Stimulated activated CD4-positive, alpha-beta T cell treated with anti-CD3 and anti-CD28 coated beads, Interleukin-15, amount 100 ng/mL, for 1 hour (primary cell): ENCODE data around the gene PHKB.
"Not testable (repeated sequence)": the region's sequence is repeated elsewhere in the genome, so short reads cannot be mapped to it uniquely, and the experiment has no call there.

Source experiments
- DNase-seq, 2 donors: peaks; one replicate each; pipeline ENCODE4 v3.0.0-alpha.2; 2020; ENCODE audit warnings: low read depth in 1 of 2, low spot score in 1 of 2

Gene PHKB

DNA sequence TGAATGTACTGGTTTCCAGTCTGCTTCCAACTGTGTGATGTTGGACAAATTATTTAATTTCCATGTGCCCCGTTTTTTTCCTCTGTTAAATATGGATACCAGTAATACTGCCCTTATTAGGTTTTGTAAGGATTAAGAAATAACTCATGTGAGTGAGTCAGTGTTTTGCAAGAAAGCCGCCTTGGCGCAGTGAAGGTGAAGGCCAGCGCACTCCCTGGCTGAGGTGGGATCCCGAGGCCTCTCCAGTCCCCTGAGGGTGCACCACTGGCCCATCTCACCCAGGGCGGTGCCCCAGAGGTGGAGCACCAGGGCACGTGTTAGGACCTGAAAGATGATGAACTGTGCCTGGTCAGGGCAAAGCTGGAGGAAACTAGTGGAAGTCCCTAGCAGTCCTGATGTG lies 43.5 kb downstream of the PHKB start:
- no peak for DNase-seq

DNA sequence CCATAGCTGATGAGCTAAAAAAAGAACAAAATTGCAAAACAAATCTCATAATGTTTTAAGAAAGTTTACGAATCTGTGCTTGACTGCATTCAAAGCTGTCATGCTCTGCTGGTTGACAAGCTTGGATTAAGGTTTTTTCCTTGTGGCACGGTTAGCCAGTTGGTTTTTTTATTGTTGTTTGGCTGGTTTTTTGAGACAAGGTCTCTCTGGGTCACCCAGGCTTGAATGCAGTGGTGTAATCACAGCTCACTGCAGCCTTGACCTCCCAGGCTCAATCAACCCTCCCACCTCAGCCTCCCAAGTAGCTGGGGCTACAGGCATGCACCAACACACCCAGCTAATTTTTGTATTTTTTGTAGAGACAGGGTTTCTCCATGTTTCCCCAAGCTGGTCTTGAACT lies 45.7 kb downstream of the PHKB start:
- DNase-seq: no peak

DNA sequence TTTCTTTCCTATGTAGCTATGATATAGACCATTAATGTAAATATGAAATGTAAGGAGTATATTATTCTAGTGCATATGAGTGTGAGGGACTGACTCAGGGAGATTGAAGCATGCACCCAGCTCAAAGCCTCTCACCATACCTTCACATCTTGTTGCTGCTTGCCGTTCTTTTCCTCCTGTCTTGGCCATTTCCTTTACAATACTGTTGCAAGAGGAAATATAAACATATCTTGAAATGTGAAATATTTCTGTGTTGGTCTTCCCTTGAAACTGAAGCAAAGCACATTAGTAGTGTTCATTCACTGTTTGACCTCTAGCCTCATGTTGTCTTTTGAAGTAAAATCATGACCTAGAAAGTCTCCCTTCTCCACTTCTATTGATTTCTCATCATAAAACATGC lies 46.6 kb downstream of the PHKB start:
- DNase-seq: no peak

DNA sequence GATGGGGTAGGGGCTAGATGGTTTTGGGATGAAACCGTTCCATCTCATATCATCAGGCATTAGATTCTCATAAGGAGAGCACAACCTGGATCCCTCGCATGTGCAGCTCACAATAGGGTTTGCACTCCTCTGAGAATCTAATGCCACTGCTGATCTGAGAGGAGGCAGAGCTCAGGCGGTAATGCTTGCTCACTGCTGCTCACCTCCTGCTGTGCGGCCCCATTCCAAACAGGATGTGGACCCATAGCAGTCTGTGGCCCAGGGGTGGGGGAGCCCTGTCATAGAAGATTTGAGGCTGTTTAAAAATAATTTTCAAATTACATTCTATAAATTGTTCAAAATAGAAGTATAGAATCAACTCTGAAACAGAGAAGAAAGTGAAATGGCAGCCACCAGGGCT lies 50.8 kb downstream of the PHKB start:
- DNase-seq: no peak

DNA sequence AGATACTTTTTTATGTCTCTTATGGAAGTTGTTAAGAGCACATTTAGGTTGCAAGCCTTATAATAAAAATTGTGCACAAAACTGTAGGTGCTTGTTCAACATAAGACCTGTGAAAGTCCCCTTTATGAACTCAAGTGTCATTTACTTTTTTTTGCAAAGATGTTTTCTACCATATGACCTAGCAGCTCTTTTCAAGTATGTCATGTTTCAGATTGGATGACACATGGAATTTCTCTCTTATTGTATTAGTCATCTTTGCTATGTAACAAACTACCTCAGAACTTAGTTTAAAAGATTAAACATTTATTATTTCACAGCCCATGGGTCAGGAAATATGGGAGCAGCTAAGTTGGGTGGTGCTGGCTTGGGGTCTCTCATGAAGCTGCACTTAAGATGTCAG lies 57.9 kb downstream of the PHKB start:
- no peak for DNase-seq

DNA sequence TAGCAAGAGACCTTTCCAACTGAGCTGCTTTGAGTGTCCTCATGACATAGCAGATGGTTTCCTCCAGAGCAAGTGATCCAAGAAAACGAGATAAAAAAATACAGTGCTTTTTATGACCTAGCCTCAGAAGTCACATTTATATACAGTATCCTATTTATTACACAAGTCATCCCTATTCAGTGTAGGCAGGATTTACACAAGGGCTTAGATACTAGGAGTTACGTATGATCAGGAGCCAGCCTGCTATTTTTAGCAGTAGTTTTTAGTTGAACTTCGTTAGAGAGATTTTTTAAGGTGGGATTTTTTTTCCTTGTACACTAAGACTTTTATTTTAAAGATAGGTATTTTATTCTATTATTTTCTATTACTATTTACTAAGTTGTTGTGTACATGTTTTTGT lies 58.4 kb downstream of the PHKB start:
- DNase-seq: no peak

DNA sequence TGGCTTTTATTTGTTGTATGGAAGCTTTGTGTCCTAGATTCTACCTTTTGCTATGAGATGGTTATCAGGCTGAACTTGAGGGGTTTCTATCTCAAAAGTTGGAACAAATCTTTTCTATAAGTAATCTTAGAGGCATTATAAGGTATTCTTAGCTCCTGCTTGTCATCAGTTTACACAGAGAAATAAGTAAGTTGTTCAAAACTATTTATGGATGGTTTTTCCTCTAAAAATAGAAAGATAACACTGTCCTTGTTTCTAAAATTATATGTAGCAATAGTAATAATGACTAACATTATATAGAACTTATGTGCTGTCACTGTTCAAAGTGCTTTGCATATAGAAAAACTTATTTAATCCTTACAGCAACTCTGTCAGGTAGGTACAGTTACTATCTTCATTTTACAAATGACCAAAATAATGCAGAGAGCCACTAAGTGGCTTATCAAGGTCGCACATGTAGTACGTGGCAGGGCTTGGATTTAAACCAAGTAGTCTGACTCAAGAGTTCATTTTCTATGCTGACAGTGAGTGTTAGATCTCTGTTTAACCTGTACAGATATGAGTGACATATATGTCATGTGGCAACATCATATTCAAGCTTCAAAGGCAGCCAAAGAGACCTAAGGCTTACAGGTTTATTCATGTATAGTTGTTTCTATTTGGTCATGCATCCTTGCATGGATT lies 59.0 kb downstream of the PHKB start:
- no peak for DNase-seq

DNA sequence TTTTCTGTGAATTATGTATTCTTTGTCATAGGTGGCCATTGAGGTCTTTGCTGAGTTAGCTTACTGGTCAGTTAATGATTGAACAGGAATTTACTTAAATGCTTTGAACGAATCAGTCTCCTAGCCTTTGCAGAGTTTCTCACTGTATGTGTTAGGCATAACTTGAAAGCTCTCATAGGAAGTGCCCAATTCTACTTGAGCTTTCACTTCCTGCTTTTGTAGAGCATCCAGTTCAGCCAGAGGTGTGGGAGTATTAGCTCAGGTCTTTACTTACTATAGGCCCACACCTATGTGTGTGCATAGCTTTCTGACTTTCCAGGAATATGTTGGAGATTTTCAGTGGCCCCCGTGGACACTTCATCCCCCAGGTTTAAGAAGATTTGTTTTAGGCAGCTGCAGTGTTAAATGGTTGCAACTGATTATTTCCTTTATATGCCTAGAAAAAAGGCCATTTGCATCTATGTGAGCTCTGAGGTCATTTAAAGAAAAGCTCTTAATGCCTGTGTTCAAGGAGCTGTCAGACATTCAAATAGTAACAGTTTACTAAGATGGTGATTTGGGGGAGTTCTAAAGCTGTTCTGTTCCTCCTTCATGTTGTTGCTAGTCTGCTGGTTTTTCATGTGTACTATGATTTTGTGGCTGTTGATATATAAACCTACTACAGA lies 62.3 kb downstream of the PHKB start:
- no peak for DNase-seq

DNA sequence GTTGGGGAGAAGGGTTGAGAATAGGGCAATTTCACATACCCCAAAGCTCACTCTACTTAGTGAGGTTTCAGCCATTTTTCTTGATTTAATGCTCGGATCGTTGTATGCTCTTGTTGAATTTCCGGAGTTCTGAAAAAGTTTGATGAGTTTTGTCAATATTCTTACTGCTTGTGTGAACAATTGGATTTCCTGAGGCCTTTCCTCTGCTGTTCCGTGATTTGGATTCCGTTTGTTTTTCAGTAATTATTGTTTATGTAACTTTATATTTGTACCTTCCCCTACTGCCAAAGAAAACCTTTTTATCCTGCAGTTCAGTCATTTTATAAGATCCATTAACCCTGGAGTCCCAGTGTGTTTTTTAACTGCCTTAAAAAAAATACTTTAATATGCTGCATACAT lies 62.9 kb downstream of the PHKB start:
- DNase-seq: no peak

DNA sequence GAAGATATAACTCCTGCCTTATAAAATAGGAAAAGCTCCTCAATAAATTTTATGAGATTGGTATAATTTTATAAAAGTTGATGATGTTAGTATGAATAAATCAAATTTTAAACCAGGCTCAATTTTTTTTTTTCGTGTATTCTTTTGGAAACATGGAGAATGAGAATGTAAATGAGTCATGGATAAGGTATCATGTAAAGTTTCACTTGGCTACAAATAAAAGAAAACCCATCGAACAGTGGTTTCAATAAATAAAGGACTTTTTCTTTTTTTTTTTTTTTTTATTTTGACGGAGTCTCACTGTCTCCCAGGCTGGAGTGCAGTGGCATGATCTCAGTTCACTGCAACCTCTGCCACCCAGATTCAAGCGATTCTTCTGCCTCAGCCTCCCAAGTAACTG lies 67.3 kb downstream of the PHKB start:
- no peak for DNase-seq

DNA sequence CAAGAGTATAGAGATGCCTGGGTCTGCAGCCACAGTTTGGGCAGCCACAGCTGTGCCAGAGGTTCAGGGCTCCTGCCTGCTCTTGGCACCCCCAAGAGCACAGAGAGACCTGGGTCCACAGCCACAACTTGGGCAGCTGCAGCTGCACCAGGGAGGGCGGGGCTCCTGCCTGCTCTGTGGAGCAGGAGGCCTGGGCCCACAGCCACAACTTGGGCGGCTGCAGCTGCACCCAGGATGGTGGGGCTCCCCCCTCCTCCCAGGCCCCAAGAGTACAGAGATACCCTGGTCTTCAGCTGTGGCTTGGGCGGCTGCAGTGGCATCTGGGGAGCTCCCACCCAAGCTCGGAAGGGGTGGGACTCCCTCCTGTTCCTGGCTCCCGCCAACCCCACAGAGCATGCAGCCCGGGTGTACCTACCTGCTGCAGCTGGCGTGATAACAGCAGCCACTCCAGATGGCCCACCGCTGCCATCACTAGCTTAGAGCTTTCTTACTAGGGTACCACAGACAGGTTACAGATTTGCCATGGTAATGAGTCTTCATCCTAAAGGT lies 72.7 kb downstream of the PHKB start:
- no peak for DNase-seq

DNA sequence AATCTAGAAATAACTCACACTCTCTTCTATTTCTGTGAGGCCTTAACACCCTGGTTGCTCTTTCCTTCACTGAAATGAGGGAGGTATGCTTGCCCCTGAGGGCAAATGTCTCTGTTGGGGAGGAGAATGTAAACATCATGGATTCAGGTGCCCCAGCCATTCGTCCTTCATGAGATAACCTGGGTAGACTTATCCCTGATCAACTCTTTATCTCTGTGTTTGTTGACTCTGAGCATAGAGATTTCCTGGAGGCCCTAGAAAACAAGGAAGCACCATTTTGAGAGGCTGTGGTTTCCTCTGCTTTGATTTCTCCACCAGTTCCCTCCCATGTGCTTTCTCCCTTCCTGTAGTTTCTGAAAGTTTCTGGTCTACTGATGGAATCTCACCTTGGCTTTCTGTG lies 77.3 kb downstream of the PHKB start:
- DNase-seq: no peak

DNA sequence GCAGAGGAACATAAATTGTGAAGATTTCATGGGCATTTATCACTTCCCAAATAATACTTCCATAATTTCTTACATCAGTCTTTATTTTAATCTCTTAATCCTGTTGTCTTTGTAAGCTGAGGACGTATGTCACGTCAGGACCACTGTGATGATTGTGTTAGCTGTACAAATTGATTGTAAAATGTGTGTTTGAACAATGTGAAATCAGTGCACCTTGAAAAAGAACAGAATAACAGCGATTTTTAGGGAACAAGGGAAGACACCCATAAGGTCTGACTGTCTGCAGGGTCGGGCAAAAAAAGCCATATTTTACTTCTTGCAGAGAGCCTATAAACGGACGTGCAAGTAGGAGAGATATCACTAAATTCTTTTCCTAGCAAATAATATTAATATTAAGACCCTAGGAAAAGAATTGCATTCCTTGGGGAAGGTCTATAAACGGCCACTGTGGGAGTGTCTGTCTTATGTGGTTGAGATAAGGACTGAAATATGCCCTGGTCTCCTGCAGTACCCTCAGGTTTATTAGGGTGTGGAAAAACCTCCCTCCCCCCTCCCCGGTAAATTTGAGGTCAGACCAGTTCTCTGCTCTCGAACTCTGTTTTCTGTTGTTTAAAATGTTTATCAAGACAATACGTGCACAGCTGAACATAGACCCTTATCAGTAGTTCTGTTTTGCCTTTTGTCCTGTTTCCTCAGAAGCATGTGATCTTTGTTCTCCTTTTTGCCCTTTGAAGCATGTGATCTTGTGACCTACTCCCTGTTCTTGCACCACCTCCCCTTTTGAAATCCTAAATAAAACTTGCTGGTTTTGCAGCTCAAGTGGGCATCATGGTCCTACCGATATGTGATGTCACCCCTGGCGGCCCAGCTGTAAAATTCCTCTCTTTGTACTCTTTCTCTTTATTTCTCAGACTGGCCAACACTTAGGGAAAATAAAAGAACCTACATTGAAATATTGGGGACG lies 78.9 kb downstream of the PHKB start:
- DNase-seq: not testable (repeated sequence)

DNA sequence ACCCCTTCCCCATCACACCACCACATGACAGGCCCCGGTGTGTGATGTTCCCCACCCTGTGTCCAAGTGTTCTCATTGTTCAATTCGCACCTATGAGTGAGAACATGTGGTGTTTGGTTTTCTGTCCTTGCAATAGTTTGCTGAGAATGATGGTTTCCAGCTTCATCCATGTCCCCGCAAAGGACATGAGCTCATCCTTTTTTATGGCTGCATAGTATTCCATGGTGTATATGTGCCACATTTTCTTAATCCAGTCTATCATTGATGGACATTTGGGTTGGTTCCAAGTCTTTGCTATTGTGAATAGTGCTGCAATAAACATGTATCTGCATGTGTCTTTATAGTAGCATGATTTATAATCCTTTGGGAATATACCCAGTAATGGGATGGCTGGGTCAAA lies 80.0 kb downstream of the PHKB start:
- DNase-seq: not testable (repeated sequence)

DNA sequence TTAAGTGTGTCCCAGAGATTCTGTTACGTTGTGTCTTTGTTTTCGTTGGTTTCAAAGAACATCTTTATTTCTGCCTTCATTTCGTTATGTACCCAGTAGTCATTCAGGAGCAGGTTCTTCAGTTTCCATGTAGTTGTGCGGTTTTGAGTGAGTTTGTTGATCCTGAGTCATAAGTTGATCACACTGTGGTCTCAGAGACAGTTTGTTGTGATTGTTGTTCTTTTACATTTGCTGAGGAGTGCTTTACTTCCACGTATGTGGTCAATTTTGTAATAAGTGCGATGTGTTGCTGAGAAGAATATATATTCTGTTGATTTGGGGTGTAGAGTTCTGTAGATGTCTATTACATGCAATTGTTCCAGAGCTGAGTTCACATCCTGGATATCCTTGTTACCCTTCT lies 83.1 kb downstream of the PHKB start:
- DNase-seq: not testable (repeated sequence)

DNA sequence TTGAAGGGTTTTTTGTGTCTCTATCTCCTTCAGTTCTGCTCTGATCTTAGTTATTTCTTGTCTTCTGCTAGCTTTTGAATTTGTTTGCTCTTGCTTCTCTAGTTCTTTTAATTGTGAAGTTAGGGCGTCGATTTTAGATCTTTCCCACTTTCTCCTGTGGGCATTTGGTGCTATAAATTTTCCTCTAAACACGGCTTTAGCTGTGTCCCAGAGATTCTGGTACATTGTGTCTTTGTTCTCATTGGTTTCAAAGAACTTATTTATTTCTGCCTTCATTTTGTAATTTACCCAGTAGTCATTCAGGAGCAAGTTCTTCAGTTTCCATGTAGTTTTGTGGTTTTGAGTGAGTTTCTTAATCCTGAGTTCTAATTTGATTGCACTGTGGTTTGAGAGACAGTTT lies 90.1 kb downstream of the PHKB start:
- DNase-seq: not testable (repeated sequence)

DNA sequence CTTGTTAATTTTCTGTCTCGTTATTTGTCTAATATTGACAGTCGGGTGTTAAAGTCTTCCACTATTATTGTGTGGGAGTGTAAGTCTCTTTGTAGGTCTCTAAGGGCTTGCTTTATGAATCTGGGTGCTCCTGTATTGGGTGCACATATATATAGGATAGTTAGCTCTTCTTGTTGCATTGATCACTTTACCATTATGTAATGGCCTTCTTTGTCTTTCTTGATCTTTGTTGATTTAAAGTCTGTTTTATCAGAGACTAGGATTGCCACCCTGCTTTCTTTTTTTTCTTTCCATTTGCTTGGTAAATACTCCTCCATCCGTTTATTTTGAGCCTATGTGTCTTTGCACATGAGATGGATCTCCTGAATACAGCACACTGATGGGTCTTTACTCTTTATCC lies 90.6 kb downstream of the PHKB start:
- DNase-seq: not testable (repeated sequence)

DNA sequence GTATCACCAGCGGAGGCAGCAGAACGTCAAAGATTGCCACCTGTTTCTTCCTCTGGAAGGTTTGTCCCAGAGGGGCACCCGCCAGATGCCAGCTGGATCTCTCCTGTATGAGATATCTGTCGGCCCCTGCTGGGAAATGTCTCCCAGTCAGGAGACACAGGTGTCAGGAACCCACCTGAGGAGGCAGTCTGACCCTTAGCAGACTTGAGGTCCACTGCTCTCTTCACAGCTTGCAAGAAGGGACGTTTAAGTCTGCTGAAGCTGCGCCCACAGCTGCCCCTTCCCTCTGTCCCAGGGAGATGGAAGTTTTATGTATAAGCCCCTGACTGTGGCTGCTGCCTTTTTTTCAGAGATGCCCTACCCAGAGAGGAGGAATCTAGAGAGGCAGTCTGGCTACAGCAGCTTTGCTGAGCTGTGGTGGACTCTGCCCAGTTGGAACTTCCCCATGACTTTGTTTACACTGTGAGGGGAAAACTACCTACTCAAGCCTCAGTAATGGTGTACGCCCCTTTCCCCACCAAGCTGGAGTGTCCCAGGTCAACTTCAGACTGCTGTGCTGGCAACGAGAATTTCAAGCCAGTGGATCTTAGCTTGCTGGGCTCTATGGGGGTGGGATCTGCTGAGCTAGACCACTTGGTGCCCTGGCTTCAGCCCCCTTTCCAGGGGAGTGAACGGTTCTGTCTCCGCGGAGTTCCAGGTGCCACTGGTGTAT lies 92.9 kb downstream of the PHKB start:
- DNase-seq: no peak

DNA sequence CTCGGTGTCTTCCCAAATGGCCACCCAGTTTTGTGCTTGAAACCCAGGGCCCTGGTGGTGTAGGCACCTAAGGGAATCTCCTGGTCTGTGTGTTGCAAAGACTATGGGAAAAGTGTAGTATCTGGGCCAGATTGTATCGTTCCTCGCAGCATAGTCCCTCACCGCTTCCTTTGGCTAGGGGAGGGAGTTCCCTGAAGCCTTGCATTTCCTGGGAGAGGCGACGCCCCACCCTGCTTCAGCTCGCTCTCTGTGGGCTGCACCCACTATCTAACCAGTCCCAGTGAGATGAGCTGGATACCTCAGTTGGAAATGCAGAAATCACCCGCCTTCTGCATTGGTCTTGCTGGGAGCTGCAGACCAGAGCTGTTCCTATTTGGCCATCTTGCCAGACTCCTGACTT lies 93.5 kb downstream of the PHKB start:
- not testable (repeated sequence) for DNase-seq

DNA sequence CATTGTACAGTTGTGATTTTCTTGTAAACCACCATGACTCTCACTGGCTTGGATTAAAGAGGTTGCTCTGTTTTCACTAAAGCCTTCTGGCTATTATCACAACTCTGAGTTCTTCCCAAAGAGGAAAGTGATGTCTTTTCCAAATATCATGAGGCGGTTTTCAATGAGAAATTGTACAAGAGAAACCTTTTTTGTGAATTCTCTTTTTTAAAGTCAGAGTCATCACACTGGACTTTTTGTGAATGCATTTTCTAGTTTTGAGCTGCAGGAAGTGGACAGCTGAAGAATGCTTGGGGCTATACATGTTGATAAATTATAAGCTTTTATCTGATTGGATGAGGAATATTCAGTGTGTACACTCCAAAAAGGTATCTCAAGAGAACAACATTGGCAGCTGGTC lies 100.2 kb downstream of the PHKB start:
- DNase-seq: no peak

DNA sequence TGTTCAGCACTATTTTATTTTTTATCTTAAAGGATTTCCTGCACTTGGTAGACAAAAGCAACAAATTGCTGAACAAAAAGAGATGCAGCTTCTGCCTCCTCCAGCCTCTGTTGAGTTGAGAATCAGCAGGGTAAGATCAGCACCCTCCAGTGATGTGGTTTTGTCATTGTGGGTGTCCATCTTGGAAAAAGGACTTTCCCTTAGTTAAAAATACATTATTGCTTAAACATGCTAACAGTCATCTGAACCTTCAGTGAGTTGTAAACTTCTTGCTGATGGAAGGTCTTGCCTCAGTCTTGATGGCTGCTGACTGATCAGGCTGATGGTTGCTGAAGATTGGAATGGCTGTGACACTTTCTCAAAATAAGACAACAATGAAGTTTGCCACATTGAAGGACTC lies 101.2 kb downstream of the PHKB start:
- DNase-seq: no peak
